ENCODE results near the gene SH3RF3. TPM values are rescaled to one million over a fixed set of nuclear protein-coding genes. Genes with fewer than 3 reads are reported as not detected.

The SH3RF3 gene
- total RNA-seq, 1 experiment from 2014 or later = not detected

- TF ChIP-seq POLR2A (IDR thresholded peaks at IDR 0.05; ENCODE audit: borderline replicate concordance, extremely low read depth, insufficient read depth, insufficient read length) (no peak), EGR1 (IDR thresholded peaks at IDR 0.05; ENCODE audit: low read depth) (no peak), ZNF274 (IDR thresholded peaks at IDR 0.05; ENCODE audit: low read depth, low read length) (no peak), SIN3A (IDR thresholded peaks at IDR 0.05; ENCODE audit: low read depth) (no peak), MAX (IDR thresholded peaks at IDR 0.05) (no peak), EZH2phosphoT487 (IDR thresholded peaks at IDR 0.05; ENCODE audit: borderline replicate concordance) (no peak), CTCF (IDR thresholded peaks at IDR 0.05 in 2 of 3, conservative IDR thresholded peaks at IDR 0.05 in 1 of 3; ENCODE audit: borderline replicate concordance in 1 of 3, insufficient read depth in 1 of 3, low read depth in 2 of 3, low read length in 2 of 3) (no peak), POLR2AphosphoS5 (IDR thresholded peaks at IDR 0.05; ENCODE audit: low read depth, low read length) (no peak), JUND (IDR thresholded peaks at IDR 0.05) (no peak), SRF (IDR thresholded peaks at IDR 0.05; ENCODE audit: low read depth) (no peak), YY1 (IDR thresholded peaks at IDR 0.05; ENCODE audit: extremely low read depth, insufficient replicate concordance, low read depth, low read length) (no peak), TCF7L2 (IDR thresholded peaks at IDR 0.05; ENCODE audit: borderline replicate concordance, extremely low read depth, insufficient read depth, insufficient read length) (no peak), ELF1 (IDR thresholded peaks at IDR 0.05; ENCODE audit: borderline replicate concordance, low read depth) (no peak), ATF3 (IDR thresholded peaks at IDR 0.05) (no peak), CBX3 (IDR thresholded peaks at IDR 0.05; ENCODE audit: low read depth) (no peak)
- intact Hi-C loops (cut with micrococcal nuclease) = loop anchor here (10.0 kb wide), 1 partner anchor 351 kb away; no protein-coding TSS in a partner anchor
- peaks cover 9 to 12% of the 10 kb centered on the region in 2 experiments; a peak in 3 of 4 replicates for H3K4me1 ChIP-seq (ENCODE audit: control insufficient read depth in 1 of 2, insufficient read depth in 2 of 2, low read length in 2 of 2)
- no peaks in the 10 kb centered on the region for H3K36me3 ChIP-seq (ENCODE audit: control insufficient read depth in 1 of 2, insufficient read depth in 2 of 2, low read length in 2 of 2)
- DNase-seq (ENCODE audit: low read depth, low spot score) (no peak), ATAC-seq (no peak)
- POLR2A ChIA-PET = no interaction called here
- no peaks in the 10 kb centered on the region for H3K9me3 ChIP-seq (ENCODE audit: control insufficient read depth in 1 of 2, insufficient read depth in 1 of 2, low read depth in 1 of 2, low read length in 2 of 2)
- H3K9me2 ChIP-seq (ENCODE audit: insufficient read depth) = no peaks in the 10 kb centered on the region
- BruUV-seq (replicated peaks) = no TSS peak
- H3K9ac ChIP-seq (ENCODE audit: low read length) = no peak overlapping the region
- CTCF ChIA-PET = no interaction called here
- no peak overlapping the region for H3K4me3 ChIP-seq (replicated peaks in 1 of 2; ENCODE audit: low read depth in 1 of 2, low read length in 2 of 2)
- H3K79me2 ChIP-seq (ENCODE audit: insufficient read depth, low read length) = no peaks in the 10 kb centered on the region
- H3K27ac ChIP-seq (ENCODE audit: low read depth, low read length) = no peak overlapping the region
- H3K4me2 ChIP-seq (ENCODE audit: low read length) = no peak overlapping the region
- H4K20me1 ChIP-seq (ENCODE audit: insufficient read depth) = no peaks in the 10 kb centered on the region
- no peak overlapping the region for H2AFZ ChIP-seq (ENCODE audit: low read depth, low read length, poor library complexity, severe bottlenecking)
- no peaks in the 10 kb centered on the region for H3K27me3 ChIP-seq (ENCODE audit: insufficient read depth, low read length)
- RAD21 ChIA-PET (ENCODE audit: low non-redundant PET in 1 of 2, low total read pairs in 2 of 2, uncharacterized antibody in 2 of 2, unreplicated experiment in 2 of 2) = no interaction called here
These were observed 76.4 kb downstream of the SH3RF3 start for GRCh38 chr2:109205447-109205846.

All from HCT116 (cell line).